Measurements from ENCODE around the gene CTPS1.

CTPS1 gene

DNA sequence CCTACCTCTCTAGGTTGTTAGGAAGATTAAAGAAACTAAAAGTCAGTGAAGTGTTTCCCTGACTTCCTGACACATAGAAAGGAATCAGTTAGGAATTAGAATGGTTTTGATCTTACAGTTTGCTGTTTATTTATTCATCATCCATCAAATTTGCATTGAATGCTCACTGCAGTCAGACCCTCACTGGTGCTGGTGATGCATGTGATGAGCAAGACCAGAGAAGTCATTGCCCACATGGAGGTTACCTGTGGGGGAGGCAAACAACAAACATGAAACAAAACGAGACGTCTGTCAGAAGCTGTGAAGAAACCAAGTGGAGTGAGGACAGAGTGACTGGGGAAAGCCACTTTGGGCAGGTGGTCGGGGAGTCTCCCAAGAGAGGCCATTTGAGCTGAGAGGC is 6.4 kb downstream of the CTPS1 start:
- TF ChIP-seq, protein P1, sequence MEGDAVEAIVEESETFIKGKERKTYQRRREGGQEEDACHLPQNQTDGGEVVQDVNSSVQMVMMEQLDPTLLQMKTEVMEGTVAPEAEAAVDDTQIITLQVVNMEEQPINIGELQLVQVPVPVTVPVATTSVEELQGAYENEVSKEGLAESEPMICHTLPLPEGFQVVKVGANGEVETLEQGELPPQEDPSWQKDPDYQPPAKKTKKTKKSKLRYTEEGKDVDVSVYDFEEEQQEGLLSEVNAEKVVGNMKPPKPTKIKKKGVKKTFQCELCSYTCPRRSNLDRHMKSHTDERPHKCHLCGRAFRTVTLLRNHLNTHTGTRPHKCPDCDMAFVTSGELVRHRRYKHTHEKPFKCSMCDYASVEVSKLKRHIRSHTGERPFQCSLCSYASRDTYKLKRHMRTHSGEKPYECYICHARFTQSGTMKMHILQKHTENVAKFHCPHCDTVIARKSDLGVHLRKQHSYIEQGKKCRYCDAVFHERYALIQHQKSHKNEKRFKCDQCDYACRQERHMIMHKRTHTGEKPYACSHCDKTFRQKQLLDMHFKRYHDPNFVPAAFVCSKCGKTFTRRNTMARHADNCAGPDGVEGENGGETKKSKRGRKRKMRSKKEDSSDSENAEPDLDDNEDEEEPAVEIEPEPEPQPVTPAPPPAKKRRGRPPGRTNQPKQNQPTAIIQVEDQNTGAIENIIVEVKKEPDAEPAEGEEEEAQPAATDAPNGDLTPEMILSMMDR (IDR thresholded peaks at IDR 0.05; ENCODE audit: control extremely low read depth, extremely low read depth, low read depth, missing control alignments): no peak

DNA sequence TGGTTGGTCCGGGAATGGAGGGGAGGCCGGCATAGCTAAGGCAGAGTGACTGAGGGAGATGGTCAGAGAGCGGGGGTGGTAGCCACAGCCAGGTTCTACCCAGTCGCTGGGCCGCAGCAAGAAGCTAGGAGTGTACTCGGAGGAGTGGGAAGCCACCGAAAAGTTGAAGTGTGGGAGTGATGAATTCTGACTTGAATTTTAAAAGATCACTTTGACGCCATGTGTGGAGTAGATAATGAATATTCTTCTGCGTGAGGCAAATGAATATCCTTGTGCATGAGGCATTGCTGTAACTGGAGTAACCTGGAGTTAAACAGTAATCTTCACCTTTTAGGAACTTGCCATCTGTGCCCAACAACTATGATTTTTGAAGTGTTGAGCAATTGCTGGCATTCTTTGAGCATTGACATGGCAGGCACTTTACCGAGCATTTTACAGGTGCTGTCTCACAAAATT is 6.9 kb downstream of the CTPS1 start:
- TF ChIP-seq, protein P1 (IDR thresholded peaks at IDR 0.05; ENCODE audit: control extremely low read depth, extremely low read depth, low read depth, missing control alignments): no peak
- POLR2A ChIA-PET: no interaction called here
- CTCF ChIA-PET: interaction anchor here (3.1 to 3.5 kb wide), 2 partner anchors 18 to 34 kb away, joined by 14 to 19 read pairs; no protein-coding TSS in a partner anchor
- no peak for DNase-seq (ENCODE audit: extremely low spot score)

More for the DNA sequence above, 6.4 kb downstream of the CTPS1 start:
- ChIA-PET CTCF (interaction anchor here (3.1 to 3.5 kb wide), 2 partner anchors 18 to 33 kb away, joined by 14 to 19 read pairs; no protein-coding TSS in a partner anchor), POLR2A (no interaction called here)
- no peak for DNase-seq (ENCODE audit: extremely low spot score)

DNA sequence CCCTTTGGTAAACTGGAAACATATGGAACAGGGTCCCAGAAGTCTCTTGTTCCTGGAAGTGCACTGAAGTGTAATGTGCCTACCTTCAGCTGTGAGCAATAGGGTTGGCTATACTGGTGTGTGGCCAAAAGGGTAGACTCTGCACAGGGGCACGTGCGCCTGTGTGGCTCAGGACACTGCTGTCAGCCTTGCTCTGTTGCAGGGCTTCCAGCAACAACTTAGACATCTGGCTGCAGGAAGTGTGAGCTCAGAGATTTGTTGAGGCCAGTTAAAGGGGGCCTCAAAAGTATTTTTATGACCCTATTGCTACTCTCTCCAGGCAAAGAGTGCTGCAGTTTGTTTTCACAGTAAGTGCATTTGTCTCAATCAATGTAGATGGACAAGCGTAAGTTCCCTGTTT is 7.5 kb downstream of the CTPS1 start:
- TF ChIP-seq, protein P1 (IDR thresholded peaks at IDR 0.05; ENCODE audit: control extremely low read depth, extremely low read depth, low read depth, missing control alignments): no peak
- no peak for DNase-seq (ENCODE audit: extremely low spot score)
- CTCF ChIA-PET: interaction anchor here (3.5 kb wide), 1 partner anchor 34 kb away, joined by 14 read pairs; no protein-coding TSS in a partner anchor
- POLR2A ChIA-PET: no interaction called here

DNA sequence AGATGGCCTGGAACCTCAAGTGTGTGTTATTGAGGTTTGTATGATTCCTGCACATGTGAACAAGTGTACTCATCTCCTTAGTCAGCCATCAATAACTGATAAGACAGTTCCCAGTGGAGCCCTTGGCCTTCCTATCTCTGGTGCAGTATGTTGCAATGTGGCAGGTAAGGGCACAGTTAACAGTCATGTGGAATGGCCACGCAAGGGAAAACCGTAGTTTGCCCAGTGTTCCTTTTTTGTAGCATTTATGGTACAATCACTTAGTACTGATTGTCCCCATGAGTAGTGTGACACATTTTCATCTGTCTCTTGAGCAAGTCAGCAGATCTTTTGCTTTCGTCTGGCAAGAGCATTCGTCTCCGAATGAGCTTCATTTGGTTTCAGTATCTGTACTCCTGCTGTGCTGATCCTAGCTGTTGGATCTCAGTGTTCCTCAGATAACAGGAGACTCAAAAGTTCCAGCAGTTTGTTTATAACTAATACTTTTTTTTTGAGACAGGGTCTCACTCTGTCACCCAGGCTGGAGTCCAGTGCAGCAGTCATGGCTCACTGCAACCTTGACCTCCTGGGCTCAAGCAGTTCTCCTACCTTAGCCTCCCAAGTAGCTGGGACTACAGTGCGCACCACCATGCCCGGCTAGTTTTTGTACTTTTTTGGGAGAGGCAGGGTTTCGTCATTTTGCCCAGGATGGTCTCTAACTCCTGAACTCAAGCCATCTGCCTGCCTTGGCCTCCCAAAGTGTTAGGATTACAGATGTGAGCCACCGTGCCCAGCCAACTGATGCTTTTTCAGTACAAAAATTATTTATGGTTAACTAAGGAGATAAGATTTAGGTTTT is 8.2 kb downstream of the CTPS1 start:
- ChIA-PET CTCF (no interaction called here), POLR2A (no interaction called here)
- no peak for DNase-seq (ENCODE audit: extremely low spot score)
- TF ChIP-seq, protein P1 (IDR thresholded peaks at IDR 0.05; ENCODE audit: control extremely low read depth, extremely low read depth, low read depth, missing control alignments): no peak

DNA sequence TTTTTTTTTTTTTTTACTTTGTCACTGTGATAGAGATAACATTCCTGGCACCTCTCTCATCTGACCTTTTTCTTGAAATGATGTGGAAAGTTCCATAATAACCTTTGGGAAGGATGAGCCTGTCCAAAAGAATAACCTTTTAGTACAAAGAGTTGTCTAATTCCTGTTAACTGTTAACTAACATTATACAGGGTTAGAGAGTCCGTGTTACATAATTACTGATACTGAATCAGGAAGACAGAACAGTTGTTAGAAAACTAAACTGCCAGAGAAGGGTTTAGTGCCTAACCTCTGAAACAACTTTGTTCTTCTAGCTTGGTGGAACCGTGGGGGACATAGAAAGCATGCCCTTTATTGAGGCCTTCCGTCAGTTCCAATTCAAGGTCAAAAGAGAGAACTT is 8.8 kb downstream of the CTPS1 start:
- TF ChIP-seq, protein P1 (IDR thresholded peaks at IDR 0.05; ENCODE audit: control extremely low read depth, extremely low read depth, low read depth, missing control alignments): no peak
- POLR2A ChIA-PET: no interaction called here
- CTCF ChIA-PET: no interaction called here
- no peak for DNase-seq (ENCODE audit: extremely low spot score)

DNA sequence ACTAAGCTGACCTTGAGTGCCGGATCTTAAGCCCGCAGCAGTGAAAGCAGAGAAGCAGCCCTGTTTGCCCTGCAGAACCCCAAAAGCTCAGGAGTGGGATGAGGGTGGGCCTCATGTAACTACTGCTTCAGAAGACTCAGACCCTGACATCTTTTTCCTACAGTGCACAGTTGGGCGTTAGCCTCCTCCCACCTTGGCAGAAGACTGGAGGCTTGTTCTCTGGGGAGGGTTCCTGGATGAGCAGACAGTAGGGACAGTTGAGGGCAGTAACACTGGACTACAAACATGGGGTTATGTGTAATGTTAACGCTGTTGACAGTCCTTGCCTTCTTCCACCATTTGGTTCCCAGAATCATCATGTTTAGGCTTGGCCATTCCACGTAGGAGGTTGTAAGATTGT is 9.6 kb downstream of the CTPS1 start:
- ChIA-PET POLR2A (no interaction called here), CTCF (interaction anchor here (1.7 kb wide), 1 partner anchor 14 kb away, joined by 5 read pairs; no protein-coding TSS in a partner anchor)
- DNase-seq (ENCODE audit: extremely low spot score): no peak
- TF ChIP-seq, protein P1 (IDR thresholded peaks at IDR 0.05; ENCODE audit: control extremely low read depth, extremely low read depth, low read depth, missing control alignments): no peak

Measured in GM10248 (cell line).